HL-60/S4 treated with retinoic acid at 250 ng/mL for 4 days and 3 days (cell line): Measurements from ENCODE around the gene TRPM3.

ENCODE experiments used
- in situ Hi-C: fragments of 300-500 bp; cut with MboI; formaldehyde crosslinking; loops from 2 replicates; pipeline ENCODE4 v1.7.0; 2022; ENCODE audit warnings: low sequenced_read_pairs

Gene TRPM3

GRCh38 chr9:70832492-70832891 is 288.9 kb downstream of the TRPM3 start:
- in situ Hi-C loops, result no loop called here

- in situ Hi-C loops, result no loop called here
Measured at GRCh38 chr9:70830618-70831017, 290.8 kb downstream of the TRPM3 start.

GRCh38 chr9:70829591-70830265 is 291.7 kb downstream of the TRPM3 start:
- in situ Hi-C loops, result no loop called here

GRCh38 chr9:70826562-70826961 is 294.9 kb downstream of the TRPM3 start:
- in situ Hi-C loops, result no loop called here

- in situ Hi-C loops, result no loop called here
Measured at GRCh38 chr9:70823284-70823683, 298.1 kb downstream of the TRPM3 start.

GRCh38 chr9:70817311-70817710 is 304.1 kb downstream of the TRPM3 start:
- in situ Hi-C loops, result no loop called here

- in situ Hi-C loops, result no loop called here
Measured at GRCh38 chr9:70816891-70817290, 304.5 kb downstream of the TRPM3 start.

- in situ Hi-C loops, result no loop called here
Measured at GRCh38 chr9:70816316-70816715, 305.1 kb downstream of the TRPM3 start.

GRCh38 chr9:70814597-70814996 is 306.8 kb downstream of the TRPM3 start:
- in situ Hi-C loops, result no loop called here

GRCh38 chr9:70813141-70813540 is 308.3 kb downstream of the TRPM3 start:
- in situ Hi-C loops, result no loop called here

GRCh38 chr9:70811638-70812037 is 309.8 kb downstream of the TRPM3 start:
- in situ Hi-C loops, result no loop called here

GRCh38 chr9:70806875-70807274 is 314.5 kb downstream of the TRPM3 start:
- in situ Hi-C loops, result no loop called here

GRCh38 chr9:70805949-70806348 is 315.5 kb downstream of the TRPM3 start:
- in situ Hi-C loops, result no loop called here

GRCh38 chr9:70802758-70803436 is 318.5 kb downstream of the TRPM3 start:
- in situ Hi-C loops, result no loop called here

- in situ Hi-C loops, result no loop called here
Measured at GRCh38 chr9:70802206-70802605, 319.2 kb downstream of the TRPM3 start.

GRCh38 chr9:70801181-70801829 is 320.1 kb downstream of the TRPM3 start:
- in situ Hi-C loops, result no loop called here

- in situ Hi-C loops, result no loop called here
Measured at GRCh38 chr9:70798018-70798417, 323.4 kb downstream of the TRPM3 start.

- in situ Hi-C loops, result no loop called here
Measured at GRCh38 chr9:70795841-70796240, 325.6 kb downstream of the TRPM3 start.

GRCh38 chr9:70792796-70793195 is 328.6 kb downstream of the TRPM3 start:
- in situ Hi-C loops, result no loop called here

GRCh38 chr9:70791936-70792335 is 329.5 kb downstream of the TRPM3 start:
- in situ Hi-C loops, result no loop called here

- in situ Hi-C loops, result no loop called here
Measured at GRCh38 chr9:70789086-70789485, 332.3 kb downstream of the TRPM3 start.

GRCh38 chr9:70784456-70784855 is 337.0 kb downstream of the TRPM3 start:
- in situ Hi-C loops, result no loop called here
